NCI-H1694 treated with DMSO at 0.1 percent for 48 hours (cell line): Measurements from ENCODE around the gene DLG2.

Experiments
- DNase-seq: peaks from one replicate; lab custom pipeline; 2025; lab: John Stamatoyannopoulos, UW

Gene DLG2

DNA sequence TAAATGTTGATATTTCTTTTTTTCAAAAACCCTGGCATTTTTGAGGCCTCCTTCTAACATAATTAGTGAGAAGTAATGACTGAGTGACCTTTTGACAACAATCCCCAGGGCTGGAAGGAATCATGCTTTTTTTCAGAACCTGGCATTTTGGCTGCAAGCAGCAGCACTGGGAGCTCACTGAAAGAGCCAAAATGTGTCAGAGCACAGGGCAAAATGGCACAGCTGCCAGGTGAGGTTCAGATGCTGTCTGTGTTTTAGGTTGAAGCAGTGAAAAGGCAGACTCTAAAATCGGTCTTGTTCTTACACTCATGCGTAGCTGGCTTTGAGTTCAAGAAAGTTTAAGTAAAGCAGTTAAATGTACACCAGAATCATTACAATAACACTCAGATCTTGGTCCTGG is 1063.8 kb downstream of the DLG2 start:
- no peak for DNase-seq

DNA sequence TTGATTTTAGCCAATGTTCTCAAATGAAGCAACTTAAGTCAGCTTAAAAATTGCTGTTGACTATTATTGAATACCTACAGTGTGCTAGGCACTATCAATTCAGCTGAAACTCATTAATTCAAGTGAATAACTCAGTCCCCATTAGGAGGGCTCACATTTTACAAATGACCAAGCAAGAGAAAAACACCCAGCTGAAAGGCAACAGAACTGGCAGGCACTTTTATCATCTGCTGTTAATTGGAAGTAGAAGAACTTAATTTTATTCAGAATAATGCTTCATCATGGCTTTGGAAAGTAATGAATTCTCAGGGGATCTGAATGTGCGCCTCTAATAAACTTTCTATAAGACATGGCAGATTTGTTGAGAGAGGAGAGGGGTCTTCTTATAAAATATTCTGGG is 1066.9 kb downstream of the DLG2 start:
- no peak for DNase-seq

DNA sequence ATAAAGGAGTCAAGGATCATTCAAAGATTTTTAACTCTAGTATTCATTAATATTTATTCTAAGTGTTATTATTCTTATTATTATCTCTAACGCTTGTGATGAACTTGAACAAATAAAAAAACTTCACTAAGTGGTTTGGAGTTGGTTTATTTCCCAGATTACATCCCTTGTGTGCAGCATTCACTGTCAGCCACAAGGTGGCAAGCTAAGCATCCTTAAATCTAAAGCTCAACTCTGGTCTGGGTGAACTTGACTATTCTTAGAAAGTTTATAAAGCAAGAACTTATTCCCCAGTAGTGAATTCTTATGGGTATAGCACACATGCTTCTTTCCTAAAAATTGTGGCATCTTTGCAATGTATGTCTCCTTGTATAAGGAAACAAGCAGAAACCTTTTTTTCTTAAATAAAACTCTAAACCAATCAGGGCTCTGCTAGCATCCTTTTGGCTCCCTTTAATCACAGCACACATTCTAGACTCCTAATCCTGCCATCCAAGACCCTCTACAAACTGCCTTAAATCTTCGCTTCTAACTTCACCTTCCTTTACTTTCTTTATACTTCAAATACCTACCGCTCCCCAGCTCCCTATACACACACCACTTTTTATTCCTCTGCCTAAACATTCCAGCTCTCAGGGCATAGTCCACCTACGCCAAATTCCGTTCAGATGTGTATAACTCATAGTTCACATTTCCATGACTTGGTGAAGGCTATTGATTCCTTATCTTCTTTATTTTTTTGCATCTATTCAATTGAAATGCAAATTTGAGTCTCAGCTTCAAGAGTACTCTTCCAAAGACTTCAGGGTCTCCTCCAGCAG is 1068.8 kb downstream of the DLG2 start:
- peak; percentile 2 for DNase-seq

DNA sequence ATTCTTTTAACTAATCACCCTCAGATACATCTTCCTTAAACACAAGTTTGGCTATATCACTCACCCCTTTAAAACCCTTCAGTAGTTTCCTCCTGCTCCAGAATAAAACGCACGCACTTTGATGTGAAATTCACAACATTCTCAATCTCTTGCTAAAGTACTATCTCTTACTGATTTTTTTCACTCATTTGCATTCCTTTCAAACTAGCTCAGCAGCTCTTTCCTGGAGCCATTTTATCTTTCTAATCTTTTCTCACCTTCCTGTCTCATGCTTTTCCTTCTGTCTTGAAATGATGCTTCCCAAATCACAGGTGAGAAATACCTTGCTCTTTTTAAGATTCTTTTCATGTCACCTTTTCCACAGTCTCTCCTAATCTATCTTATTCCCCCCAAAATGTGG is 1074.4 kb downstream of the DLG2 start:
- no peak for DNase-seq

DNA sequence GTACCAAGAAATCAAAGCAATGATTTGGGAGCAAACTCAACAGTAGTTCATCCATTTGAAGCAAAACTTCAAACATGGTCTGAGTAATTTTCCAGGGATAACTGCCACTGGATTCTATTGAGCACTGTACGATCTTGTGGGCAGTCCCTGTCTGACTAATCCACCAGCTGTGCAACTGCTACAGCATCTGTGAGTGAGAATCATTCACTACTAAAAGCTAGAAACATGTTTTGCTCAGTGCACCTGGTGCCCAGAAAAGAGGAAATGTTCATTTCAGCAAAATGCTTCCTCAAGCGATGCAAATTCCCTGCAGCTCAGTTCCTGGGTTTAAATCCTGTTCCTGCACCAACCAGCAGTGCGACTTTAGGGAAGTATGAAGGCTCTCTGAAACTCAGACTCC is 1077.9 kb downstream of the DLG2 start:
- no peak for DNase-seq

DNA sequence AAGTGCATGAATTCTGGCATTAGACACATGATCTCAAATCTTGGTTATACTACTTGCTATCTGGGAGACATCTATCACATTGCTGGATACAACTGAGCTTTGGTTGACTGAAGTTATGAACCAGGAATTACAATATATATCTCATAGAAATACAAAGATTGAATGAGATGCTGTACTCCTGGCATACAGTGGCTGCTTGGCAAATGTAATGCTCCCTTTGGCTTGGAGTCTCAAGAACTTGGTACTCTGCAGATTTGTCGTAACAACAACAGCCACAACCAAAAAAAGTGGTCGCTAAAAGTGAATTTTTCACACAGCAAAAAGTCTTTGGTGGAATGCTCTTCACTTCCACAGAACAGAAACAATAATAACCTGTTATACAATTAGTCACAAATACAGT is 1082.6 kb downstream of the DLG2 start:
- DNase-seq: no peak

DNA sequence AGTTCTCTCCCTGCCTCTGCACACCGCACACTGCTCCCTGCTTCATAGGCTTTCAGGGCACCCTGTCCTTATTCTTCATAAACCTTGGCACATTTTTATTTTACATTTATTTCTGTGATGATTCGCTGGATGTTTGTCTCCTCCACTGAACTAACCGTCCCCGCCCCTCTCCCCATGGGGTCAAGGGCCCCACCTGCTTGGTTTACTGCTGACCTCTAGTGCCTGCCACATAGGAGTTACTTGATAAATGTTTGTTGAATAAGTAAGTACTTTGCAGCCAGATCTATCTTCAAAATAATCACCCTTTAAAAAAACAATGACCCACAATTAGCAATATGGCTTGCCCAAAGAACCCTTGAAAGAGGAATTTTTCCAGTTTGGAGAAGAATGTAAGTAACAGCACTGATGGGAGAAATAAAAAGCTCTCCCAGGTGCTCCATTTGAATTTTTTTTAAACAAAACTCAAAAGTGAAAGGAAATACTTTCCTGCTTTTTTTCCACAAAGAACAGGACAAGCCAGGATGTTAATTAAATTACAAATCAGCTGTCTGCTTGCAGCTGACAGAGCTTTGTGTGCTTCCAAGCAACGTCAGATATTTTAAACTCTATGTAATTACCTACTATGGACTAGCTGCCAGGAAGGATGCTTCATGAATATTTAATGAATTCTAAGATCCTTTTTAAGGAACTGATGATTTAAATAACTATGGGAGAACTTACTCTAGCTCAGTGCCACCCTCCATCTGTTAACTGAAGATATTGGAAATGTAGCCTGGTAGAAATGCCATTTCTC is 1083.6 kb downstream of the DLG2 start:
- no peak for DNase-seq

DNA sequence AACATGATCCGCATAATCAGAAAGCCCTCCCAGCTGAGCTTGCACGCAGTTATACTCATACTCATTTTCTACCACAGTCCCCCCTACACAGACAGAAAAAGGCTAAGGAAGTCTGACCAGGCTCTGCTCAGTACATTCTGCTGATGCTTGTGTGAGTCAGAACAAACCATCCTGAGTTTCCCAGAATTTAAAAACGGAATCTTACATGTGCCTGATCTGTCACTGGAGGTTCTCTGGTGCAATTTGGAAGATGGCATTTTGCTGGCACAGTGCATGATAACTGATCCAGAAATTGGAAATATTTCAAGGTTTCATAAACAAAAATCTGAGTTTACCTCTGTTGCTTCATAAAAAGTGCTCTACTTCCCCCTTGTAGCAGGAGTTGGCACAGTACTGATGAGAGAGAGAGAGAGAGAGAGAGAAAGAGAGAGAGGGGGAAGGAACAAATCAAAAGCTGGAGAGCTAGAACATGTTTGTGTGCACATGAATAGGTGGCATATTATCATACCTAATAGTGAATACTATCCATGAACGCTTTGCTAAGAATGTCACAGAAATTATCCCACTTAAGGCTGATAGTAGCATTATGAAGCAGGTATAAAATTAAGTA is 1085.3 kb downstream of the DLG2 start:
- no peak for DNase-seq

DNA sequence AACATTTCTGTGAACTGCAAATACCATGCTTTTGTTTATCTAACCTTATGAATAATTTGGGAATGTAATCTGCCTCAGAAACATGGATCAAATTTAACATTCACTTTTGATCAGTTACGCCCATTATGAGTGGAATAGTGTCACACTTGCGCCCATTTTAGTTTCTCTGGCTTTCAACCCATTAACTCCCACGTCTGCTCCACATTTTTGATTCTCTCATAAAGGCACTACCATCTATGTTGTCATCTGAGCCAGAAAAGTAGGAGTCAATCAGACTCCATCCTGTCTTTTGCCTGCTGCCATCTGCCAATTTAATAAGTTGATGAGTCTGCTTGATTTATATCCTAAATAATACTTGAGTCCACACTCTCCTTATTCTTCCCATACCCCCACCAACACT is 1090.7 kb downstream of the DLG2 start:
- DNase-seq: no peak

DNA sequence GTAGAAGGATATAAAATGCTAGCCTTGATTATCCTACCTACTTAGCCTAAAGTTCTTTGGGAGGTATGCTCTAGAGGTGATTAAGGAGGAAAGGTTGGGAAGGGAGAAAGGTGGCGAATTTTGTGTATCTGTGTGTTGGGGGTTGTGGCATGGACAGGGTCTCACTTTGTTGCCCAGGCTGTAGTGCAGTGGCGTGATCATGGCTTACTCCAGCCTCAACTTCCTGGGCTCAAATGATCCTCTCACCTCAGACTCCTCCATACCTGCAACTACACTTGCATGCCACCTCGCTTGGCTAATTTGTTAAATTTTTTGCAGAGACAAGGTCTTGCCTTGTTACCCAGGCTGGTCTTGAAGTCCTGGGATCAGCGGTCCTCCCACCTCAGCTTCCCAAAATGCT is 1094.8 kb downstream of the DLG2 start:
- DNase-seq: no peak

DNA sequence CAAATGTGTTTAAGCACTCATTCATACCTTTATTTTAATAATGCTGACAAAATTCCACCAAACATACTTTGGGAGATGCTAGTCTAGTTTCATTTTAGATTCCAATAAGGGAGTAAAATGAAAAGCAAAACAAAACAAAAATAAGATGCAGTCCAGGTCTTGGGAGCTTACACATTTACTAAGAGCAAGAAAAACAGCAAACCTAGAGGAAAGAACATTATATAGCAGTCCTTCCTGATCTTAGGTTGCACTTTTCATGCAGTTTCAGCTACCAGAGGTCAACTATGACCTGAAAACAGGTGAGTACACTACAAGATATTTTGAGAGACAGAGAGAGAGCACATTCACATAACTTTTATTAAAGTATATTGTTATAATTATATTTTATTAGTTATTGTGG is 1100.9 kb downstream of the DLG2 start:
- DNase-seq: no peak

DNA sequence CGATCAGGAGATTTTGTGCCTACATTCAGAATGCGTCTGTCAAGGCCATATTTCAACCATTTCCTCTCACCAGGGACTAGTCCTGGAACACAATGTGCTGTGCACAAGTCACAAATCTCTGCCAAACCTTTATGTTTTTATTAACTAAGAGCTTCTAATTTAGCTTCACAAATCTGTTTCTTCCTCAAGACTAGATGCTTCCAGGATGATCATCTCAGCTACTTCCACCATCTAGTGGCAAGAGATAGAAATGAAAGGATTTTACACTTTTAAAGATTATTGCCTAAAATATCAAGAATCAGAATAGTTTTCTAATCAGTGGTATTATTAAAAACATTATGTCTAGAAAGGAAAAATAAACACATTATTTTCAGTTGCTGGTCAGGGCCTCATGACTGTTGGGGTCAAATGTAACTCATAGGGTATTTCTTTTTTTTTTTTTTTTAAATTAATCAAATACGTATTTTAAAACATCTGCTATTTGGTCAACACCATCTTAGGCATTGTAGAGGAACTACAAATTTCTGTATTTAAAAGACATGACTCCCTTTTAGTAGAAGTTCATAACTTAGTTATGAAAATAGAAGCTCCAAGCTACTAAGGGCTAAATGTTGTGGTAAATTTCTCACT is 1102.6 kb downstream of the DLG2 start:
- DNase-seq: no peak

DNA sequence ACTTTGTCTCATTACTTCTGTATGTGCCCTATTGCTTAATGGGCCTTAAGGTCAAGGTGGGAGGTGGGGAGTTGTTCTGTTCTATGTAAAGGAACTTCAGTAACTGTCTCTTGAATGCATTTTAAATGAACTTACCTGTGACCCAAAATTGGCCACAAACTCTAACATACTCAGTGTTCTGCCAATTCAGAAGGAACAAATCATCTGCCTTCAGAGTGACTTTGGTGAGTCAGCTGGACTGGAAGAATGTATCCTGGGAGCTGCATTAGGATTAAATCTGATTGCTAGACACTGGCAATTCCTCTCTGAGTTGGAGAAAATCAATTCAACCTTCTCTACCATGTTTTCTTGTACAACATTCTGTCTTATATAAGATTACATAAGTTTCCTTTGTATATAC is 1104.8 kb downstream of the DLG2 start:
- DNase-seq: no peak

DNA sequence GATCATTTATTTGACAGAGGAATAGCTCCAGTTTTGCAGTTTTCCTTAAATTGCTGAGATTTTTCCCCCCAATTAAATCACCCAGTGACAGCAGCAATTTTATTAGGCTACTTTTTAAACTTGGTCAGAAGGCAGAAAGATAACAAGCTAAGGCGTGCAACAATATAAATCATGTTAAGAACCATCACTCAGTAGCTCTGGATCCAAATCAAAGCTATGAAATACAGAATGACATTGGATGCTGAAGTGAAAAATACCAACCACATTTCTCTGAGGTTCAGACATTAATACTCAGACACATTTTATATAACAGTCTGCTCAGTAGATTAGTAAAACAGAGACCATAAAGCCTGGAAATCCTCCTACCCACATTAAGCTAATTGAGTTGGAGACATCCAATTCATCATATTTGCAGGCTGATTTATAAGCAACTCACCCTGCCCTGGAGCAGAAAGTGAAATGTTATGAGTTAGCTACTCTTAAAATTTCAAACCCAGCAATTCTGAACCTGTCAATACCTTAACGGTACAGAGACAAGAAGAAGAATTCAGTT is 1108.4 kb downstream of the DLG2 start:
- no peak for DNase-seq

DNA sequence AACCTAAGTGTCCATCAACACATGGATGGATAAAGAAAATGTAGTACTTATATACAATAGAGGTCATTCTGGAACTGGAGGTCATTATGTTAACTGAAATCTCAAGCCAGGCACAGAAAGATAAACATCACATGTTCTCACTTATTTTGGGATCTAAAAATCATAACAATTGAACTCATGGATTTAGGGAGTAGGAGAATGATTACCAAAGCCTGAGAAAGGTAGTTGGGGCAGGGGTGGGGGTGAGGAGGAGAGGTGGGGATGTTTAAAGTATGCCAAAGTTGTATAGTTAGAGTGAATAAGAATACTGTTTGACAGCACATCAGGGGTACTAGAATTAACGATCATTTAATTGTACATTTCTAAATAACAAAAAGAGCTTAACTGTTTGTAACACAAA is 1112.7 kb downstream of the DLG2 start:
- DNase-seq: no peak

DNA sequence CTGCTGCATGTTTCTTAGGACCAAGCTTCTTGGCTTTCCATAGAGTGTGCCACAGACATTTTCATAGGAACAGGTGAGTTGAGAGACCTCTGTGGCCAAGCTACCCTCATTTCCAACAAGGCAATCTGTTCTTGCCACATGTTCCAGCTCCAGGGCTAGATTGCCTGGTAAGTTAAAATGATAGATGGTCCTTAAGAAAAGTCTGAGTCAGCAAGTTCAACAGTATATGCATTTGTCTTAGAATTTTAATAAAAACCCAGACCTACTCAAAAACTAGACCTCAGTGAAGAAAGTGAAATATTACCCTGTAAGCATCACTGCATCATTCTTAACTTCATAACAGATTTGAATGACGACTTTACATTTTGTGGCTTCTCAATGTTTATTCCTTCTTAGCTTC is 1123.6 kb downstream of the DLG2 start:
- no peak for DNase-seq

DNA sequence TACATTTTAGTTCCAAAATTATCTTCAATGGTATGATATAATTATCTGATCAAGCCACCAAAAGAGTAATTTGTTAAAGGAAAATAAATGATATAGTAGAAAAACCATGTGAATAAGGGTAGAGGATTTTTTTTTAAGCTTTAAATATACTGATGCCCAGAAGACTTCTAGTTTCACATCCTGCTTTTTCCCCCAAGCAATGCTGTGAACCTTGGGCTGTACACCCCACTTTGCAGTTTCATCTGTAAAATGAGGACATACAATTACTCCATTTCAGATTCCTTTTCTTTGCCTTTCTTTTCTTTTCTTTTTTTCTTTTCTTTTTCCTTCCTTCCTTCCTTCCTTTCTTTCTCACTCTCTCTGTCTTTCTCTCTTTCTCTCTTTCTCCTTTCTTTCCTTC is 1125.4 kb downstream of the DLG2 start:
- DNase-seq: no peak

DNA sequence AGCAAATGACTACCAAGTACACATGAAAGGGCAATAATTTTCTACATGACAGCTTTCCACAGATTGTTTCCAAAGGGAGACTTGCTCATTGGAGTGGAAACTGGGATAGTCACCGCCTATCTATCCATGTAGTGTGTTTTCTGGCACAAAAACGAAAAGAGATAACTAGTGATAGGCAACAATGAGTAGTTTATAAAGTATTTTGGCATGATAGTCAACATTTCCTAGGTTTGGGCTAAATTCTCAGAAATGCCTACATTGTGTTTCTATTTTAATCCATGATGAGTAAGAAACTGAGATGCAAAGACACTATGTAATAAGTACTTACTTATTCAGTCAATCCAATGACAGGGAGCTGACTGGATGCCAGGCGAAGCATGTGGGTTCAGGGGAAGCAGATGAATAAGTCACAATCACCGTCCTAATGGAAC is 1129.1 kb downstream of the DLG2 start:
- DNase-seq: no peak

DNA sequence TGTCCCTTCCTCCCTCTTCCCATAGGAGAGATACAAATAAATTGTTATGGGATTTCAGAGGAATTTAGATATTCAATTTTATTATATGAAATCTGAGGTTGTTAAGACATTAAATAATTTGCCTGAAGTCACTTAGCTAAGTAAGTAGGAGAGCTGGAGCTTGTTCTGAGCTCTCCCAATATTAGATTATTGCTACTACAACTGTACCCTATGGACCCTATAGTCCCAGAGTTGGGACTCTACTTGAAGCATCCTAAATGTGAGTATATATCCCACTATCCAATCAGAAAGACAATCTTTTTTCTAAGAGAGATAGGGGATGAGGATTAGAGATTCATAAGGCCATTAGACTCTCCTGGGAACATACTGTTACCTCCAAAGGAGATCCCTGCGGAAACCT is 1130.0 kb downstream of the DLG2 start:
- DNase-seq: no peak

DNA sequence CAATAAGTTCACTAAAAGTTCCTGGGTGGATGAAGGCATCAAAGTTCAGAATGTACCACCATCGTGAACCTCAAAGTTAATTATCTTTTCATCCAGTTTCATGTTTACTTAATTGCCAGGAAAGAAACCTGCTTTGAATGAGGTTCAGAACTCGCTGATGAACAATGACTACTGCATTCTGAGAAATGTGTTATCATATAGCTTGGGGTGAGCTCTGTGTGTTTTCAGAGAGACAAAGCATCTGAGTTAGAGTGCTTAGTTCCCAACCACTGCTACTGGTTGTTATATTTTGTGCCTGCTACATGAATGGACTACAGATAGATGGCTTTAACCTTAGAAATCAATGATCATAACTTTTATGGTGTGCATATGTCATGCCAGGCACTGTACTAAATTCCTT is 1131.0 kb downstream of the DLG2 start:
- DNase-seq: no peak

DNA sequence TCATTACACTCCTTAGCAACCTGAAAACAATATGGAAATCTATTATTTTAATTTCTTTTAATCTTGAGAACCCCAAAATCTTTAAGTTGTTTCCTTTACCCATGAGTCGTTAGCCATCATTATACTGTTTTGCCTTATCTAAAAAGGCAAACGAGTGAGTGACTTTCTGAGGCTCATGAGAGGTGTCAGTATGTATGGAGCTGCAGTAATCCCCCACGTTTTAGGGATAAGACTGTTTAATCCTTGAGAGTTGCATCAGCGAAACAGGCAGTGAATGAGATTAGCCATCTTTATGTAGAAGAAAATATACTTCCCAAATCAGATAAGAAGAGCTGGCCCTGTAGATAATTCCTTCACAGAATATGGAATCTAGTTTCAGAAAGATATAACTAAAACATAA is 1147.0 kb downstream of the DLG2 start:
- DNase-seq: no peak

DNA sequence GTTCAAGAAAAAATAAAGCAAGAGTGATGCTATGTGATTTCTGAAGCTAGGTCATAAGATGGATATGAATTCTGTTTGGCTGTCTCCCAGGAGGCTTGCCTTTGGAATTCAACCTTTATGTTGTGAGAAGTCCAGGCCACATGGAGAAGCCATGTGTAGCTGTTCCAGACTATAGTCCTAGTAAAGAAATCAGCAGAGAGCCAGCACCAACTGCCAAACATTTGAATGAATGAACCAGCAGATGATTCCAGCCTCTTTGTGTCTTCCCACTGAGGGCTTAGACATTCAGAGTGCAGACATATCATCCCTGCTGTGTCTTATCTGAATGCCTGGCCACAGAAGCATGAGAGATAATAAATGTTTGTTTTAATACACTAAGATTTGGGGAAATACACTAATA is 1150.6 kb downstream of the DLG2 start:
- DNase-seq: no peak
